SK-MEL-5 (cell line): ENCODE measurements around the gene TPM4. TPM values are rescaled to one million over a fixed set of nuclear protein-coding genes. Genes with fewer than 3 reads are reported as not detected.

ENCODE experiments used
- DNase-seq: peaks from one replicate; pipeline ENCODE4 v3.0.0-alpha.2; 2016; ENCODE audit warnings: low read depth, low spot score
- in situ Hi-C: cut with HindIII; loops from 2 replicates; pipeline ENCODE4 v1.10.0; 2016; ENCODE audit warnings: low sequenced_read_pairs, high pct_unique_total_duplicates, low pct_unique_long_range_greater_than_20kb
- total RNA-seq: library from RNA; depleted of rRNA; stranded (reverse); fragments of >200 nt; shearing (Covaris generic); gene quantifications from 2 replicates; pipeline ENCODE4 v1.2.3, GENCODE V29; 2014

The TPM4 gene
- total RNA-seq, 1 experiment from 2014 or later, result 197 TPM

DNA sequence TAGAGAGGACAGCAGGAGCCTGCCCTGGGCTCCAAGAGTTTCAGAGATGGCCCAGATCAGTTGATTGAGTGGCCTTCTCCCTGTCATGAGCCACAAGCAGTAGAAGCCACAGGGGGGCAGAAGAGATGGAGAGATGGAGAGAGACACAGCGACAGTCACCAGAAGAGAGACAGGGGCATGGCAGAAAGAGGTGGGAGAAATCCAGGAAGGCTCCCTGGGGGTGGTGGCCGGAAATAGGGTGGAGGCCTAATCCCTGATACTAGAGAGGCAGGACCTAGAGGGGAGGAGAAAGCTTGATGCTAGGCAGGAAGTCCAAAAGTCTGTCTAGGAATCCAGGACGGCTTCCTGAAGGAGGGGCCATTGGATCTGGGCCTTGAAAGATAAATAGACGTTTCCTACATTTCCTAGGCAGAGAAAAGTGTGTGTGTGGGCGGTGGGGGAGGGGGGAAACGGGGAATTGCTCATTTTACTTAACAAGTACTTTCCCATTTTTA is 9.6 kb upstream of the TPM4 start:
- in situ Hi-C loops, result no loop called here
- DNase-seq, result peak; percentile 62

DNA sequence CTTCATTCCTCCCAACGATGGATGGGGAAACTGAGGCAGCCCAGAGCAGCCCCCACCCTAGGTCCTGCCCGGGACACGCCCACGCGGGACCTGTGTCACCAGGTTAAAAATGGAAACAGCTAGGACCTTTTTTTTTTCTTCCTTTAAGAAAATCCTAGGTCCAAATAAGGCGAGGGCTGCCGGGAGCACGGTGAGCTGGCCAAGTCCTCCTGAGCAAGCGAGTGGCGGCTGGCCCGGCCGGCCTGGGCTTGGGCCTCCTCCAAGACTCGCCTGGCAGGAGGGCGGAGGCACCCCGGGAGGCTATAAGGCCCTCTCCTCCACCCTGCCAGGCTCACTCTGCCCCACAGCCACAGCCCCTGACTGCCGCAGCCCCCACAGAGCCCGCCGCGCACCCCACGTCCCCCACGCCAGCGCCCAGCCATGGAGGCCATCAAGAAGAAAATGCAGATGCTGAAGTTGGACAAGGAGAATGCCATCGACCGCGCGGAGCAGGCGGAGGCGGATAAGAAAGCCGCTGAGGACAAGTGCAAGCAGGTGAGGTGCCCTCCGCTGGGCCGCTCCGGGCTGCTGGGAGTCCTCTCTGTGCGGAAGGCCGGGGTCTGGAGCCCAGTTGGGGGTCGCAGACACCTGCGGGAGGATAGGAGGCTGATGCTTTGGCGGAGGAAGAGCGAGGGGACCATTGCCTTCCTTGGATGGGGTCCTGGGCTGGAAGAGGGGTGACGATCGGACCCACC is 8.9 kb upstream of the TPM4 start:
- DNase-seq, result no peak
- in situ Hi-C loops, result no loop called here

DNA sequence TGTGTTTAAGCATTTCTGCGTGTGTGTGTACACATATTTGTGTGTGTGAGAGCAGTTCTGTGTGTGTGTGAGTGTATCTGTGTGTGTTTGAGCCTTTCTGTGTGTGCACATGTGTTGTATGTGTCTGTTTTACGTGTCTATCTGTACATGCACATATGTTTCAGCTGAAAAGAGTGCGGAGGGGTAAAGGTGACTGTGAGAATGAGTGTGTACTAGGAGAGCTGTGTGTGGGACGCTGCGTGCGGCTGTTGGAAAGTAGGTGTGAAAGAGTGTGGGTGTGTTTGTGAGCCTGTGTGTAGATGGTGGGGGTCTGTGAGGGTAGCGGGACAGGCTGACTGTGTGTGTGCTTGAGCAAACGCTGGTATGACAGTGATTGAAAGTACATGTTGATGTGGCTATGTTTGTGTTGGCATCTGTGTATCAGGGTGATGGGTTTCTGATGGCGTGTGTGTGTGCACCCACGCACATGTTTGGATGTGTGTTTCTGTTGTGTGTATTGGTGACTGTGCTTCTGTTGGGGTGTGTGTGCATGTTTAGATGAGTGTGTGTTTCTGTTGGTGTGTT is 7.5 kb upstream of the TPM4 start:
- in situ Hi-C loops, result no loop called here
- no peak for DNase-seq

DNA sequence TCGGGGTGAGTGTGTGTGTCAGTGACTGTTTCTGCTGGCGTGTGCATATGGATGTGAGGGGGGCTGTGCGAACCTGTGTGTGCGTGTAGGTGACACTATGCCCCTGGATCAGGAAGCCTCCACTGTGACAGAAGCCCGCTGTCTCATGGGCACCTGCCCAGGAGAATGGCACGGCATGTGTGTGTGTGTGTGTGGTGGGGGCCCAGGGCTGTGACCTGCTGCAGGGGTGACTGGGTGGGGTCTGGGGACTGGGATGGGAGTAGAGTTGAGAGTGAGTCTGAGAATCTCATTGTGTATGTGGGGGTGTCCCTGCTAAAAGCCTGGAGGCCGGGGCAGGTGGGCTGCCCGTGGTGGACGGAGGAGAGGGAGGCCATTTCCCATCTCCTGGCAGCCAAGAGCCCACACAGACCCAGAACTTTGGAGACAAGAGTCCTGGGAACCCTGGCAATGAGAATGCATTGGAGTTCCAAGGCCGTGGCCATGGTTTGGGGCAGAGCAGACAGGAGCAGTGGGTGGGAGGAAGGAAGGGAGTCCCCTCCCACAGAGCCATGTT is 6.4 kb upstream of the TPM4 start:
- in situ Hi-C loops, result no loop called here

DNA sequence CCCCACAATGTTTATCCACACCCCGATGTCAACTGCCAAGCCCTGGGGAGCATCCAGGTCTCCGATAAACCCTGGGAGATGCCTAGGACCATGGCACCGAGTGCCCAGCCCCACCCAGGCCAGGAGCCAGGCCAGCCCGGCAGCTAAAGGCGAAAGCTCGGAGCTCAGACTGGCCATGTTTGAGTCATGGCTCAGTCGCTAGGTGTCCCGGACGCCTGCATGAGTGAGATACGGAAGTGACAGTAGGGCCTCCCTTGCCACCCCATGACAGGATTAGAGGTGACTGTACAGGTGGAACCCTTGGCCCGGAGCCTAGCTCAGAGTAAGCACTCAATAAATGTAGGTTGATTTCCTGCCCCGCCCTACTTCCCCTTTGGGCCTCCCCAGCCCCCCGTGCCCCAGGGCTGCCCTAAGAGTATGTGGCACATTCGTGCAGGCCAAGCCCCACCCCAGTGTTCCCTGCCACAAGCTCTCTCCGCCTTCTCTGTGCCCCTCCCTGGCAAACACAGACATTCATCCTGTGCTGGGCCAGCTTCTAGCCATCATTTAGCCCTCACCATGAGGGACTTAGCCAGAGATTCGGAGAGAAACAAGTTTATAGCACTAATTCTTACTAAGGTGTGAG is 5.8 kb upstream of the TPM4 start:
- in situ Hi-C loops, result no loop called here
- DNase-seq, result no peak

More for the DNA sequence above, 6.4 kb upstream of the TPM4 start:
- DNase-seq, result no peak

DNA sequence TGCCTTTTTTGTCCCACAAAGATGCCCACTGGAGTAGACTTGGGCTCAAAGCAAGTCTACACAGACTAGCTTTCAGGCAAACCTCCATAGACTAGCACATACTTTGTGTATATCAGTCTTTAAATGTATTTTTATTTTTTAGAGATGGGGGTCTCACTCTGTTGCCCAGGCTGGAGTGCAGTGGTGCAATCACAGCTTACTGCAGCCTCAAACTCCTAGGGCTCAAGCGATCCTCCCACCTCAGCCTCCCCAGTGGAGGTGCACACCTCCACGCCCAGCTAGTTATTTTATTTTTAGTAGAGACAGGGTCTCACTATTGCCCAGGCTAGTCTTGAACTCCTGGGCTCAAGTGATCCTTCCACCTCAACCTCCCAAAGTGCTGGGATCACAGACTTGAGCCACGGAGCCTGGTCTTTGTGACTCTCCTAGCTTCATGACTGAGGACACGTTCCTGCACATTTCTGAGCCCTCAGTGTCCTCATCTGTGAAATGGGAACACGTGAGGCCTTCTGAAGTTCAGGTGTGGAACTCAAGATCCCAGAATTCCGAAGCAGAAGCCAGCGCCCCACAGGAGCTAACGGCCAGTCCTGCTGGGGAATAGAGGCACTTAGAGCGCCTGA is 5.1 kb upstream of the TPM4 start:
- in situ Hi-C loops, result no loop called here
- no peak for DNase-seq

DNA sequence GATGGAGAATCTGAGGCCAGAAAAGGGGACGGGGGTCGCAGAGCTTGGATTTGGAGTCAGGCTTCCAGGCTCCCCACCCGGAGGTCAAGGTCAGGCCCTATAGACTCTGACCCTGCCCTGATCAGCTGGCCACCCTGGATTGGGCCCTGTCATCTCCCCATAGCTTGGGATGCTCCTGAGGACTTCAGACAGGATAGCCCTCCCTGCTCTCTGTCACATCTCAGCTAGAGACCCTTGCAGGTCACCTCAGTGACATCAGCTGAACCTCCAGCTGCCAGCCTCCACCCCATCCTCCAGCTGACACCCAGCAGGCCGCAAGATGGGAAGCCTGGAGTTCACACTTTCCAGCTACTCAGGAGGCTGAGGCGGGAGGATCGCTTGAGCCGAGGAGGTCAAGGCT is 2.8 kb upstream of the TPM4 start:
- DNase-seq, result no peak
- in situ Hi-C loops, result no loop called here

DNA sequence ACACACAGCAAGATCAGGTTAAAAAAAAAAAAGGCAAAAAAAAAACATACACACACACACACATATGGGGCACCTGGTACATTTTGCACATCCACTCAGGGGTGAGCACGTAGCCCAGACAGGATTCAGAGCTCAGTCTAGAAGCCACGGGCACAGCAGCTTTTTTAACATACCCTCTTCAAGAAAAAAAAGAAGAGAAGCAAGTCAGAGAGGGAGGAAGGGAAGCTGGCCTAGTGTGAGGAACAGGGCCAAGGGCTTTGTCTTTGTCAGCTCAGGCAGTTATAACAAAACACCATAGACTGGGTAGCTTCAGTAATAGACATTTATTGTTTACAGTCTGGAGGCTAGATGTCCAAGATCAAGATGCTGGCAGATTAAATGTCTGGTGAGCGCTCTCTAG is 2.3 kb upstream of the TPM4 start:
- in situ Hi-C loops, result no loop called here

DNA sequence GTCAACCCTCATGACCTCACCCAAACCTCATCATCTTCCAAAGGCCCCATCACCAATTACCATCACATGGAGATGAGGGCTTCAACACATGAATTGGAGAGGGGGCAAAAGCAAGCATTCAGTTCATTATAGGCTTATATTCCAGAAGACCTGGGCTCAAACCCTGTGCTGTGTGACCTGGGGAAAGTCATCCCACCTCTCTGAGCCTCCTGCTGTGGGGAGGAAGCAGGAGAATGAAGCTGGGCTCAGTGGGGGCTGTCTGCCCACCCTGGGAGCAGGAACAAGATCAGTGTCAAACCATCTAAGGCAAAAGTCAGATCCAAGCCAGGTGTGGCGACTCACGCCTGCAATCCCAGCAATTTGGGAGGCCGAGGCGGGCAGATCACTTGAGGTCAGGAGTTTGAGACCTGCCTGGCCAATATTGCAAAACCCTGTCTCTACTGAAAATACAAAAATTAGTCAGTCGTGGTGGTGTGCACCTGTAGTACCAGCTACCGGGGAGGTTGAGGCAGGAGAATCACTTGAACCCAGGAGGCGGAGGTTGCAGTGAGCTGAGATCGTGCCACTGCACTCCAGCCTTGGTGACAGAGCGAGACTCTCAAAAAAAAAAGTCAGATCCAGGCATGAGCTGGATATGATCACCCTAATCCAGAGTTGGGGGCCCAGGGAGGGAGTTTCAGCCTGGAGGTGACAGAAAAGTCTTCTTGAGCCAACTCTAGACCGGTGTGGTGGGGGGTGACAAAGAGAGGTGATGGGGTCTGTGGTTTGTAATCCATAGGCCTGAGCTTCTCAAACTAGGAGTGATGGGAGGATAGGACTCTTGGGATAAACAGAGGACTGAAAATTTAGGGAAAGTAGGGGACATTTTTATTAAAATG is 1.6 kb upstream of the TPM4 start:
- in situ Hi-C loops, result no loop called here
- no peak for DNase-seq

More for the DNA sequence above, 2.3 kb upstream of the TPM4 start:
- no peak for DNase-seq

DNA sequence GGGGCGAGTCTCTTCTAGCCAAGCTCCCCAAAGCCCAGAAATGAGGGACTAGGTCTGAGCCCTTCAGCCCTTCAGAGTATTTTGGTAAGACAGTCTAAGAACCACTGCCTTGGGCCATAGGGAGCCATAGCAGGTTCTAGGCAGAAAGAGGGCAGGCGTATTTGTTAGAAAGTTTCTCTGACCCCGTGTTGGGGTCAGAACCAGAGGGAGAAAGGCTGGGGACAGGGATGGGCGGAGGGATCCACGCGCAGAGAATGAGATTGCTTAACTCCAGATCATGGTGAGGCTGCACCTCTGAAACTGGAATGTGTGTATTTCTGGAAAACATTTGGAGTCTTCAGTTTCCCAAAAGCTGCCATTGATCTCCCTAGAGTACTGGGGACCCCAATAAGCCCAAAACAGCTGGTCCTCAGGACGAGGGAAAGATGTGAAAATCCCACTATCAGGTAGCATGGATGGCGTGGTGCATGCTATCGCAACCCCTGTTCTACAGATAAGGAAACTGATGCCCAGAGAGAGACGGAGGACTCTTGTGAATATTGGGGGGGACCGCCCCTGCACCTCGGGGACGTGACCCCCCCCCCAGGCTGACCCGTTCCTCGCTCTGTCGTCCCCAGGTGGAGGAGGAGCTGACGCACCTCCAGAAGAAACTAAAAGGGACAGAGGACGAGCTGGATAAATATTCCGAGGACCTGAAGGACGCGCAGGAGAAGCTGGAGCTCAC is 703 bp upstream of the TPM4 start:
- DNase-seq, result no peak
- in situ Hi-C loops, result no loop called here

DNA sequence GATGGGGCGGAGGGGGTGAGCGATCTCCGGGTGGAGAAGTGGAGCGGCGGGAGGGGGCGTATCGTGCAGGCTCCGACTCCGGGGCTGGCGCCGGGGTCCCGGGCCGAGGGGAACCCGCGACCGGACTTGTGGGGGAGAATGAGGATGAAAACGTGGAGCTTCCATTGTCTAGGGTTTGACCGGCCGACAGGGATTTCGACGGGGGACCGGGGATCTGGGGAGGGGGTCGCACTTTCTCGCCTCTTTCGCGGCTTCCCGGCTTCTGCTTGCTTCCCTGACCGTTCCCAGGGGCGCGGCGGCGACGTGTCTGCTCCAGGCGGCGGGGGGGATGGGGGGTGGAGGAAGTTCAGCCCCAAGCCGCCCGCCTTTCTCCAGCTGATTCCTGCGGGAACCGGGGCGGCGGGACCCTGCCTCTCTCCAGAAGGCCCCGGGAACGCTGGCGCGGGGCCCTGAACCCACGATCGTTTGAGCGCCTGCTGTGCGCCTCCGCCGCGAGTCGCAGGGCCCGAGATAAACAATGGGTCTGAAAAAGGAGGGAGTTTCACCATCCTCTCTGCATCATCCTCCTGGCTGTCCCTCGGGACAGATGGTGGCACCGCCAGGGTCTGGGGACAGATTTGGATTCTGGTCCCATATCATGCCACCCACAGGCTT is 790 bp downstream of the TPM4 start:
- in situ Hi-C loops, result no loop called here
- no peak for DNase-seq

DNA sequence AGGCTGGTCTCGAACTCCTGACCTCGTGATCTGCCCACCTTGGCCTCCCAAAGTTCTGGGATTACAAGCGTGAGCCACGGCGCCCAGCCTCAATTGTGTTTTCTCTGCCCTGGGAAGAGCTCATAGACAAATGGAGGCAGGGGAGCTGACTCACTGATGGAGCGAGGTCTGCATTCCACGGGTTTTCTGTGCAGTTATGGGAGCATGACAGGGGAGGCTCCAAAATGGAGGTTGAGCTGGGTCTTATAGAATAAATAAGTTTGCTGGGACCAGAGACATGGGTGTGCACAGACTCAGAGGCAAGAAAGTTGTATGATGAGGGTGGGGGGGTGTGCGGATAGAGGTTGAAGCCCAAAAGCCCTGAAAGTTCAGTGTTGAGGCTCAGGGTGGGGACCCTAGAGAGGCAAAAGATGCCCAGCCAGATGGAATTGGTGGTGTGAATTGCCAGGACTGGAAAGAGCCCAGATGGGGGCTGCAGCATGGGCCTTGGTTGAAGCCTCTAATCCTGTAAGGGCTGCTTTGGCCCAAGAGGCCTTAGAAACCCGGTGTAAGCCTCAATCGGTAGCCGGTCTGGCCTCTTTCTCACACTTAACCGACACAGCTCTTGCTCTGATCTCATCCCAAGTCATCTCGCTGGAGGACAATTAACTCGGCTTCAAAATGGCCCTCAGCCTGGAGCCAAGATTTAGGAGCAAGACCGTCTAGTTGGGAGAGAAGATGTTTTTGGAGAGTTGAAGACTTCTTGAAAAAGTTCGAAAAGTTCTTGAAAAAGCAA is 1.9 kb downstream of the TPM4 start:
- in situ Hi-C loops, result no loop called here
- no peak for DNase-seq

DNA sequence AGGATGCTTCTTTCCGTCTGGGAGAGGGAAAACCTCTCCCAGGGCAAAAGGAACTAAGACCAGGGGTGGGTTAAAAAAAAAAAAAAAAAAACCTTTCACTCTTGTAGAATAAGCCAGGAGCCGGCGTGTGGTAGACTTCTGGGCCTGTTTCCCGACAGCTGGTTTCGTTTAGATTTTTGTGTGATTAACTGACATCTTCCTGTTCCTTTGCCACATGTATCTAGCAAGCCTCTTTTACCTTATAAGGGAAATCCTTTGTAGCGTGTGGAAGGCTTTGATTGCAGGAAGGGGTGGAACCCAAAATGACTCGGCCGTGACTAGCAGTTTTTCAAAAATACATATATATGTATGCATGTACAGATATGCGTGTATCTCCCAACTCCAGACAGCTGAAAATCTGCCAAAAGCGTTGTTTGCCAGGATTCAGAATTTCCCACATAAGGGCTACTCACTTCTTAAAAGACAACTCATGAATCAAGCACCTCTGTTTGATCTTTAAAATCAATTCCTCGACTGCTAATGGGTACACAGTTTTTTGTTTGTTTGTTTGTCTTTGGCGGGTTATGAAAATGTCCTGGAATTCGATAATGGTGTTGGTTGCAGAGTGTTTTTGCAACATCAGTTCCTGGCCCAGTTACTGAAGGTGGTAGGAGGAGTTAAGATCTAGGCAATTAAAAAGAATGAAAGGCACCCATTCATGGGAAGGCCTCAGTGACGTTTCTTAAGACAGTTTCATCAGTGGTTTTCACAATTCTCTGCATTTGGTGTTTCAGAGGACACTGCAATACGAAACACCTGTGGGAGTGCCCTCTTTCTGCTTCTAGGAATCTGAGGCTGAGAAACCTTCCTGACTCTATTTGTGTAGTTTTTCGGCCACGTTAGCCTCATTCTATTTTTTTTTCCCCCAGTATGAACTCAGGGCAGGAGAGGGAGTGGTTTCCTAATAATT is 2.7 kb downstream of the TPM4 start:
- in situ Hi-C loops, result no loop called here
- DNase-seq, result peak; percentile 92

DNA sequence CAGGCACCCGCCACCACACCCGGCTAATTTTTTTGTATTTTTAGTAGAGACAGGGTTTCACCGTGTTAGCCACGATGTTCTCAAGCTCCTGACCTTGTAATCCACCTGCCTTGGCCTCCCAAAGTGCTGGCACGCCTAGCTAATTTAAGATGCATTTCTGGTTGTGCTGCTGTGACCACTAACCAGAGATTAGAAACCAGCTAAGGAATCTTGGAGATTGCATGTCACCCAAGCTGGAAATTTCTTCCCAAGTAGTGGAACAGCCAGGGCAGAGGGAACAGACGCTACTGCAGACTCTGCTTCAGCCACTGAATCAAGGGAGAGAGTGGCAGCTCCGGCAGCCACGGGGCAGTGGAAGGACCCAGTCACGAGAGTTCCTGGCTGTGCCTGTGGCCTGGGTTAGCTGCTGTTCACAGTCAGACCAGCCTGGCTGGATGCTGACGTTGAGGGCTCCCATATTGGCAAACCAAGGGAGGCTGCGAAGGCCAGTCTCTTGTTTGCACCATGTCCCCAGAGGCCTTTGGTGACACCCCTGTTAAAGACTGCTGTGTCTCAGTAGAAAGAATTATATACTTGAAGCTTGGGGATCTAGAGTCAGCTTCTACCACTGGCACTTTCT is 7.9 kb downstream of the TPM4 start:
- in situ Hi-C loops, result no loop called here
- no peak for DNase-seq
